Measurements from ENCODE around the gene FAM50A.
A peak's percentile ranks its signal among the peaks of the same experiment; 100 is the strongest.

Gene FAM50A

DNA sequence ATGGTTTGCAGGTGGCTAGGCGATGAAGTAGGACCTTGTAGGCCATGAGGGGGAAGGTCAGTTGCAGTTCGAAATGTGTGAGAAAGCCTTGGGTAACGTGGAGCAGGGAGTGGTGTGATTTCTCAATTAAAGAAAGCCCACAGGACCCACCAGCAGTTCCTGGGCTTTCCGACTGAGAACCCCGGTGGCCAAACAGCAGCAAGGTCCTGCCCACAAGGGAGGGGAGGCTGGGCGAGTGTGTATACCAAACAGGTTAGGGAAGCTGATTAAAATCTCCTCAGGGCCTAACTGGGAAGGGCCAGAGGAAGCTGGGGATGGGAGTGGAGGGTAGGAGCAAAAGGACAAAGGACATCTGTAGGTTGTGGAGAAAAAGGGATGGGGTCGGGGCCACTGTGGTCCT, 13.0 kb upstream of the FAM50A start:
- H3K4me3 ChIP-seq (ENCODE audit: low read length): no peak overlapping the region
- DNase-seq (ENCODE audit: low read depth): no peak
- TF ChIP-seq, protein P1, sequence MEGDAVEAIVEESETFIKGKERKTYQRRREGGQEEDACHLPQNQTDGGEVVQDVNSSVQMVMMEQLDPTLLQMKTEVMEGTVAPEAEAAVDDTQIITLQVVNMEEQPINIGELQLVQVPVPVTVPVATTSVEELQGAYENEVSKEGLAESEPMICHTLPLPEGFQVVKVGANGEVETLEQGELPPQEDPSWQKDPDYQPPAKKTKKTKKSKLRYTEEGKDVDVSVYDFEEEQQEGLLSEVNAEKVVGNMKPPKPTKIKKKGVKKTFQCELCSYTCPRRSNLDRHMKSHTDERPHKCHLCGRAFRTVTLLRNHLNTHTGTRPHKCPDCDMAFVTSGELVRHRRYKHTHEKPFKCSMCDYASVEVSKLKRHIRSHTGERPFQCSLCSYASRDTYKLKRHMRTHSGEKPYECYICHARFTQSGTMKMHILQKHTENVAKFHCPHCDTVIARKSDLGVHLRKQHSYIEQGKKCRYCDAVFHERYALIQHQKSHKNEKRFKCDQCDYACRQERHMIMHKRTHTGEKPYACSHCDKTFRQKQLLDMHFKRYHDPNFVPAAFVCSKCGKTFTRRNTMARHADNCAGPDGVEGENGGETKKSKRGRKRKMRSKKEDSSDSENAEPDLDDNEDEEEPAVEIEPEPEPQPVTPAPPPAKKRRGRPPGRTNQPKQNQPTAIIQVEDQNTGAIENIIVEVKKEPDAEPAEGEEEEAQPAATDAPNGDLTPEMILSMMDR (conservative IDR thresholded peaks at IDR 0.05; ENCODE audit: low read length): no peak

DNA sequence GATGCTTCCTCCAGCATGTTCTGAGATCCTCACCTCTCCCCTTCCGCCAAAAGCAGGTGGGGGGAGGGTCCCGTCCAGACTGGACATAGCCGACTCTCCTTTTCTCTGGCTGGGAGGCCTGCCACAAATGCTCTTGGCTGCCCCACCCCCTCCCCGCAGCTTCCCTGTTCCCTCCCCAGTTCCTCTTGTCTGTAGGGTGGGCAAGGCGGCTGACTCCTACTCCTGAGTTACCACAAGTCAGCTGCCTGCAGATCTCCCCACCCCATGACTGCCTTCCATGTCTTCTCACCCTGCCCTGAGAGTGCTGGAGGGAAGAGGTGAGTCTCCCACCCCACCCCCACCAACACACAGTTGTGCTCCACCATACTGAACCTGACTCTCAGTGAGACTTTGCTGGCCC, 12.6 kb upstream of the FAM50A start:
- TF ChIP-seq, protein P1 (conservative IDR thresholded peaks at IDR 0.05; ENCODE audit: low read length): no peak
- DNase-seq (ENCODE audit: low read depth): no peak
- H3K4me3 ChIP-seq (ENCODE audit: low read length): no peak overlapping the region

DNA sequence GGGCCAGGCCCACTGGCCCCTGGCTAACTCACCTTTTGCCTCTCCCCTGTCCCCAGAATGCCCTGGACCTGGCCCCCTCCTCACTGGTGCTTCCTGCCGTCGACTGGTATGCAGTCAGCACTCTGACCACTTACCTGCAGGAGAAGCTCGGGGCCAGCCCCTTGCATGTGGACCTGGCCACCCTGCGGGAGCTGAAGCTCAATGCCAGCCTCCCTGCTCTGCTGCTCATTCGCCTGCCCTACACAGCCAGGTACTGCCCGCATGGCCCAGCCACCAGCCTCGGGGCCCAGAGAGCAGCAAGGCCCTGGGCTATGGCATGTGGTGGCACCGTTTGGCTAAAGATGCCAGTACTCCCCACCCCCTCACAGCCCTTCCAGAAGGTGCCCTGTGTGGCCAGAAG, 11.7 kb upstream of the FAM50A start:
- no peak for DNase-seq (ENCODE audit: low read depth)
- TF ChIP-seq, protein P1 (conservative IDR thresholded peaks at IDR 0.05; ENCODE audit: low read length): no peak

DNA sequence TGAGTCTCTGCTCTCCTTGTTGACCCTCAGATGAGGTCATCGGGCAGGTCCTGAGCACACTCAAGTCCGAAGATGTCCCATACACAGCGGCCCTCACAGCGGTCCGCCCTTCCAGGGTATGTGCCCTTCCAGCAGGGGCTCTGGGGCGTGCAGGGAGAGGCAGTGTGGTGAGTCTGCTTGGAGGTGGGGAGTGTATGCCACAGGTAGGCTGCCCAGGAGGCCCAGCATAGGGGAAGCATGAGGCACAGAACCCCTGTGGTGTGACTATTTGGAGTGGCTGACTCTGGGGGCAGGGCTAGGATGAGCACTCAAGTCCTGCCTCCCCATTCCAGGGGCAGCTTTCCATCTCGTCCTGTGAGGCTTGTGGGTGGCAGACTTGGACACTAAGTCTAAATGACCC, 10.3 kb upstream of the FAM50A start:
- DNase-seq (ENCODE audit: low read depth): no peak
- no peak overlapping the region for H3K4me3 ChIP-seq (ENCODE audit: low read length)
- TF ChIP-seq, protein P1 (conservative IDR thresholded peaks at IDR 0.05; ENCODE audit: low read length): no peak

More for the DNA sequence above, 11.7 kb upstream of the FAM50A start:
- no peak overlapping the region for H3K4me3 ChIP-seq (ENCODE audit: low read length)

DNA sequence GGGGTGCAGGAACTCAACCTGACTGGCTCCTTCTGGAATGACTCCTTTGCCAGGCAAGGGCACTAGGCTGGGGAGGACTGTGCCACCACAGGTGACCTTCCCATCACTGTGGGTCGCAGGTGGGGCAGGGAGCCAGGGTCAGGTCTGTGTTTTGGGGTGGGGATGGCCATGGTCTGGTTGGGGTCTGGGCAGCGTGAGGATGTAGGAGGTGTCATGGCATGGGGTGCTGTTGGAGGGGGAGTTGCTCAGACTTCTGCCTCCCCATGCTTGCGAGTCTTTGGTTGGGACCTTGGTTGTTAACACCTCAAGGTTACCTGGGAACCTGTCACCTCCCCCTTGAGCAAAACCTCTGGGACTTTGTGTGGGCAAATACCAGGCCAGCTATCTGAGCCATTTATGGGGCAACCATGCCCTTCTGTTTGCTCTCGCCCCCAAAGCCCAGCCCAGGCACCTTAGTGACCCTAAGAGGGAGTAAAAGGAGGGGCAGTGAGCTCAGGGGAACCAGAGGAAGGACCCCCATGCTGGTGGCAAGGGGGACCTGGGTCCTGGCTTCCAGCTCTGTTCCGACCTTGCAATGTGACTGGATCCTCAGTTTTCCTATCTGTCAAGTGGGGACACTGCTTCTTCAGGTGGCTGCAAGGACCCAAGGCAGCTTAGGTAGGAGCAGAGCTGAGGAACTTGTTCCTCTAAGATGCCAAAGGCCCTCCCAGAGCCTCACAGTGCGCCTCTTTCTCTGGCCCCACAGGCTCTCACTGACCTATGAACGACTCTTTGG, 9.4 kb upstream of the FAM50A start:
- no peak overlapping the region for H3K4me3 ChIP-seq (ENCODE audit: low read length)
- no peak for DNase-seq (ENCODE audit: low read depth)
- TF ChIP-seq, protein P1 (conservative IDR thresholded peaks at IDR 0.05; ENCODE audit: low read length): no peak

DNA sequence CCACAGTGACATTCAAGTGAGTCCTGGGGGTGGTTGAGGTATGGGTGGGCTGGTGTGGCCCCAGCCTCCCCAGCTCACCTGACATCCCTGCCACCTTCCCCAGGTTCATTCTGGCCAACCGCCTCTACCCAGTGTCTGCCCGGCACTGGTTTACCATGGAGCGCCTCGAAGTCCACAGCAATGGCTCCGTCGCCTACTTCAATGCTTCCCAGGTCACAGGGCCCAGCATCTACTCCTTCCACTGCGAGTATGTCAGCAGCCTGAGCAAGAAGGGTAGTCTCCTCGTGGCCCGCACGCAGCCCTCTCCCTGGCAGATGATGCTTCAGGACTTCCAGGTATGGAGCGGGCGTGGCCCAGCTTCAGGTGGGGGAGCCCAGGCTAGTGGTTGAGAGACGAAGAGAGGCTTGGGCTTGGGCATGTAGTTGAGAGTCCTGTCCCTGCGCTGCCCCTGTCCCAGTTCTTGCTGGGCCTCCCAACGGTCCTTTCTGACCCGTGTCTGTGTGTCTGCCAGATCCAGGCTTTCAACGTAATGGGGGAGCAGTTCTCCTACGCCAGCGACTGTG, 8.7 kb upstream of the FAM50A start:
- TF ChIP-seq, protein P1 (conservative IDR thresholded peaks at IDR 0.05; ENCODE audit: low read length): no peak
- DNase-seq (ENCODE audit: low read depth): no peak
- H3K4me3 ChIP-seq (ENCODE audit: low read length): no peak overlapping the region

DNA sequence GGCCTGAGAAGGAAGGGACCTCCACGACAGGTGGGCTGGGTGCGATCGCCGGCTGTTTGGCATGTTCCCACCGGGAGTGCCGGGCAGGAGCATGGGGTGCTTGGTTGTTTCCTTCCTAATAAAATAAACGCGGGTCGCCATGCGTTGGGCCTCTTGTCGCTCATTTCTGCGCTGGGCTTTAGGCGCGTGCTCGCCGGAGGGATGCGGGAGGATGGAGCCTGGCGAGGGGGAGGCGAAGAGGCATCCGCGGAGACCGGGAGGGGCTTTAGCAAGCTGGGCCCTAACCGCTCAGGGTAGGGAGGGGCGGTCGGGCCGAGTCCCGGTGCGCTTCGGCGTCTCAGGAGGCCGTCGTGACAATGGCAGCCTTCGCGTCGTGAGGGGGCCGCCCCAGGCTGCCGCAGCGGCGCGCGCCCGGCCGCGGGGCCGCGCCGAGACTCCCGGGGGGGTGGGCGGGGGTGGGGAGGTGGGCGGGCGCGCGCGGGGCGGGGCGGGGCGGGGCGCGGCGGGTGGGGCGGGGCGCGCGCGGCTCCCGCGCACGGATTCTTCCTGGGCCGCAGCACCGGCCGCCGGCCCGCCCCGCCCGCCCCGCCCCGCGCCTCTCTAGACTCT, 7.5 kb upstream of the FAM50A start:
- TF ChIP-seq, protein P1 (conservative IDR thresholded peaks at IDR 0.05; ENCODE audit: low read length): no peak
- peak overlapping the region; percentile 42 for H3K4me3 ChIP-seq (ENCODE audit: low read length)
- DNase-seq (ENCODE audit: low read depth): peak; percentile 35

All from AG10803 (cell line).